ENCODE data around the gene MTIF2.
A peak's percentile ranks its signal among the peaks of the same experiment; 100 is the strongest.
"Not testable (repeated sequence)": the region's sequence is repeated elsewhere in the genome, so short reads cannot be mapped to it uniquely, and the experiment has no call there.

Gene MTIF2

GRCh38 chr2:55268907-55269644 lies at the start of gene MTIF2:
Gene MTIF2 (minus strand): TSS chr2:55269231. CDS start chr2:55263858, 5,373 bp downstream.
- DNase-seq: peak; percentile 92

GRCh38 chr2:55314985-55315384 lies 46.0 kb upstream of the MTIF2 start:
- DNase-seq: no peak

DNA sequence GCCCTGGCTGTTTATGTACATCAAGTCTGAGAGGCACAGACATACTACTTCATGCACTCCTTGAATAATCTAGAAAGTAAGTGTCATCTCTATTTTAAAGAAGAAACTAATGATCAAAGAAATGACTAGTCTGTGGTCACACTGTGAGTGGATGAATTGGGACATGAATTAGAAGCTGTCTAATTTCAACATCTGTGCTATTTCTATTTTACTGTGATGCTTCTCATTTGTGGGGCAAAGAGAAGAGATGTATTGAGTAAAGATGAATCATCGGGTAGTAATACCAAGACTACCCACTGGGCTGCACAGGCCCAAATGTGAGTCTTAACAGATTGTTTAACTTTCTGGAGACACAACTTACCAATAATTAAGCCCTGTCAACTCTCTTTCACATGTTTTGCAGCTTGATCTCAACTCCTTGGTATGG lies 42.4 kb upstream of the MTIF2 start:
- peak; percentile 33 for DNase-seq

- no peak for DNase-seq
Measured at GRCh38 chr2:55309446-55309845, 40.4 kb upstream of the MTIF2 start.

GRCh38 chr2:55302241-55302640 lies 33.2 kb upstream of the MTIF2 start:
- peak; percentile 13 for DNase-seq

GRCh38 chr2:55301277-55301676 lies 32.2 kb upstream of the MTIF2 start:
- no peak for DNase-seq

GRCh38 chr2:55296393-55296792 lies 27.4 kb upstream of the MTIF2 start:
- DNase-seq: no peak

DNA sequence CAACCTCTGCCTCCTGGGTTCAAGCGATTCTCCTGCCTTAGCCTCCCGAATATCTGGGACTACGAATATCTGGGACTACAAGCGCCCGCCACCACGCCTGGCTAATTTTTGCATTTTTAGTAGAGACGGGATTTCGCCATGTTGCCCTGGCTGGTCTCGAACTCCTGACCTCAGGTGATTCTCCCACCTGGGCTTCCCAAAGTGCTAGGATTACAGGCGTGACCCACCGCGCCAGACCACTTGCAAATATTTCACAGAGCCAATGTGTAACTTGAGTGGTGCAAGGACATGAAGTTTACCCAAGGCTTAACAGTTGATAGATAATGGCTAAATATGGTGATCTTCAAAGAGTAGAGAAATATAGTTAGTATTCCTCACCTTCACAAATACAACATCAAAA lies 14.1 kb upstream of the MTIF2 start:
- DNase-seq: no peak

DNA sequence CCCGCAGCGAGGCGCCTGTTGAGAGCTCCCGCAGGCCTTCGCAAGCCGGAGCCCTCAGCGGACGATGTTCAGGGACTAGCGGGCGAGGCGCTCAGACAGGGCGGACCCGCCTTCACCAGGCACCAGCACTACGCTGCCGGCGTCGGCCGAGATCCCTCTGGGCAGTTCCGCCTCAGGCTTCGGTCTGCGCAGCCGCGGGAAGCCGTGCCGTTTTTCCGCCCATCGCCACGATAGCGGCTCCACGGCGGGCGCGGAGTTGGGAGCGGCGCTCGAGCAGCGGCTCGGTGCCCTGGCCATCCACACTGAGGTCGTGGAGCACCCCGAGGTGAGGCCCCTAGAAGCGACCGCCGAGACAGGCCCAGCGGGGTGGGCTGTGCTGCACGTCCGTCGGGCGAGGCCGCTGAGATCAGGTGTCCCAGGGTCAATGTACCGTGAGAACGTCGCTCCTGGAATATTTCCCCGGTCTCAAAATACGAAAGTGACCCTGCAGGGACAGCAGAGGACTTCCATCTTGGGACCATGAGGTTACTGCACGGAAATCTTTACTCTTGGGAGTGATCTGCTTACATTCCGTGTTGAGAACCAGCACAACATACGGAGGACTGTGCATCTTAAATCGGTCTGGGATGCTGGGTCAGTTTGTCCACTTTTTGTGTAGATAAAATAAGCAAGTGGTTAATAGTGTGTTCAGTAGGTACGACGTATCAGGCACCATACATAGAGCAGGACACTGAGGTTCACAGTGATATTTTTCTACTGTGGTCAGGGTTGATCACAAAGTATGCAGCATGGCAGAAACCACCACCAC lies 13.3 kb upstream of the MTIF2 start:
- peak; percentile 89 for DNase-seq

GRCh38 chr2:55280851-55281546 lies 12.0 kb upstream of the MTIF2 start:
- not testable (repeated sequence) for DNase-seq

DNA sequence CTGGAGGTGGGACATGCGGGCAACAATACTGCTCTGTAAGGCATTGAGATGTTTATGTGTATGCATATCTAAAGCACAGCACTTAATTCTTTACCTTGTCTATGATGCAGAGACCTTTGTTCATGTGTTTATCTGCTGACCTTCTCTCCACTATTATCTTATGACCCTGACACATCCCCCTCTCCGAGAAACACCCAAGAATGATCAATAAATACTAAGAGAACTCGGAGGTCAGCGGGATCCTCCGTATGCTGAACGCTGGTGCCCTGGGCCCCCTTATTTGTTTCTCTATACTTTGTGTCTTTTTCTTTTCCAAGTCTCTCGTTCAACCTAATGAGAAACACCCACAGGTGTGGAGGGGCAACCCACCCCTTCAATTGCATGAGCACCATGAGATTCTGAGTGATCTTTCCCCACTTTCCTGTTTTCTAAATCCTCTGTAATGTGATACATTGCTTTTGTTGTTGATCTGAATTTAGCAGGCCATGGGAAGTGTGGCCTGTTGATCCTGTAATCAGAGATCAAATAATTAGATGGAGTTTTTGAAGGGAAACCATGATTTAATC lies 10.9 kb upstream of the MTIF2 start:
- not testable (repeated sequence) for DNase-seq

GRCh38 chr2:55279214-55279835 lies 10.3 kb upstream of the MTIF2 start:
- DNase-seq: not testable (repeated sequence)

- no peak for DNase-seq
Measured at GRCh38 chr2:55277310-55277709, 8.3 kb upstream of the MTIF2 start.

- not testable (repeated sequence) for DNase-seq
Measured at GRCh38 chr2:55274346-55274745, 5.3 kb upstream of the MTIF2 start.

DNA sequence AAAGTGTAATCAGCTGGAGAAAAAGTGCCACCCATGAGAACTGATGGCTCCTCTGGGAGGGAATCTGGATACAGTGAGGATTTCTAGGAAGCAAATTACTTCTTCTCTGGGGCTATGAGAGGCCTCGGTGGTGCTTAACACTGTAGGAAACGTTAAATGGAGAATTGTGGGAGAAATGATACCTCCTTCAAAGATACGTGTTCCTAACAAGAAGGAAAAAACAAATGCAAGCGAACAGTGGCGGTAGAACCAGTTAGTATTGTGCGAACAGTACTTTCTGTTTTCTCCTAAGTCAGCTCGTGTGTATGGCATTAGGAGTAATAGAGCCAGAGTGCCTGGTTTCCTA lies 587 bp upstream of the MTIF2 start:
- no peak for DNase-seq

DNA sequence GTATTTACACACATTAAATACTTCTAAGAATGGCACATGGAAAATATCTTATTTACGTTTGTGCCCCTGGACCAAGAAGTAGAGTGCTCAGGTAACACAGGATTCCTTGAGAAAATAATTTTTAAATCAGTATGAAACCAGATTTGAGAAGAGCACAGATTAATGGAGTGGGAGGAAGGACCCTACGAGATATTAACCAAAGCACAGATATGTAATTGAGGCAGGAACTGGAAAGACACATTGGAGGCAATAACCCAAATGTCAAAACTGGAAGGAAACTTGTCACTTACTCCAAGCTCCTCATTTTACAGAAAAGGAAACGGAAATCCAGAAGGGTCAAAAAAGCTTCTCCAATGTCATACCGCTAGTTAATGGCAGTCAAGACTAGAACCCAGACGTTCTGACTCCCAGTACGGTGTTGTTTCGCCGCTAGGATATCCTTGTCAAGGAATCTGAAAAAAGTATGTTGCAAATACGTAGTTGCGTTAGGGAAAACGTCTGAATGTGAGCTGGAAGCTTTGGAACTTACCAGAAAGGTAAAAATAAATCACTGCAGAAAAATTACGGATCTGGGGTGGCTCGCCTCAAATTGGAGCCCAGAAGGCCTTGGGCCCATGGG lies 634 bp downstream of the MTIF2 start:
- no peak for DNase-seq

DNA sequence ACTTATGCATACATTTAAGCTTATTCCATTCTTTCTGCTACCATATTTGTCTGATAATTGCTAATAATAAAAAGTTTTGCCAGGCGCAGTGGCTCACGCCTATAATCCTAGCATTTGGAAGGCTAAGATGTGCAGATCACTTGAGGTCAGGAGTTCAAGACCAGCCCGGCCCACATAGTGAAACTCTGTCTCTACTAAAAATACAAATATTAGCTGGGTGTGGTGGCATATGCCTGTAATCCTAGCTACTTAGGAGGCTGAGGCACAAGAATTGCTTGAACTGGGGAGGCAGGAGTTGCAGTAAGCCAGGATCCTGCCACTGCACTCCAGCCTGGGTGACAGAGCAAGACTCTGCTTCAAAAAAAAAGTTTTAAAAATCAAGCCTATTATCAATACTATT lies 9.4 kb downstream of the MTIF2 start:
- not testable (repeated sequence) for DNase-seq

GRCh38 chr2:55252832-55253231 lies 16.2 kb downstream of the MTIF2 start:
- DNase-seq: no peak

GRCh38 chr2:55247025-55247424 lies 22.0 kb downstream of the MTIF2 start:
- DNase-seq: no peak

DNA sequence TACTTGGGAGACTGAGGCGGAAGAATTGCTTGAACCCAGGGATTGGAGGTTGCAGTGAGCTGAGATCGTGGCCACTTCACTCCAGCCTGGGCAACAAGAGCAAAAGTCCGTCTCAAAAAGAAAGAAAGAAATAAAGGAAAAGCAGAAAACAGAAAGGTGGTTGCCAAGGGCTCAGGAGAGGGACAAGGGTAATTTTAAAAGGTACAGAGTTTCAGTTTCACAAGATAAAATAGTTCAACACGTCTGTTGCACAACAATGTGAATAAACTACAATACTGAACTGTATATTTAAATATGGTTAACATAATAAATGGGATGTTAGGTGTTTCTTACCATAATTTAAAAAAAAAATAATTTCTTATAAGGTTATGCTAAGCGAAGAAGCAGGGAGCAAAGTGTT lies 23.6 kb downstream of the MTIF2 start:
- DNase-seq: no peak

DNA sequence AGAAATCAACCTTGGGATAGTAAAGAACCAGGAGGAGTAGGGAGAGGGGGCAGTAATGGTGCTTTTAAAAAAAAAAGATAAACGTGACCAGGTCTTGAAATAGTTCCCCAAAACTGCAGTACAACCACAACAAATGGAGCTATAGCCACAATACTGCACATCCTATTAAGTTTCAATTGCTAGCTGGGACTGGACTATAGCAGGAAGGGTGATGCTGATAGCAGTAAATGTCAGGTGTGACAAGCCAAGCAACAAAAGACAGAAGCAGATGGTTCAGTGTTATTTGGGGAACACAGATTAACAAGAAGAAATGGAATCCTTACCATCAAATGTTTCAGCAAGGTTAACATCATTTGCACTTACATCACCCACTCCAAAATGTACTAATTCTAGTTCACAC lies 26.4 kb downstream of the MTIF2 start:
- DNase-seq: no peak

- not testable (repeated sequence) for DNase-seq
Measured at GRCh38 chr2:55241582-55241981, 27.4 kb downstream of the MTIF2 start.
